ENCODE measurements around the gene DTHD1.

The DTHD1 gene

GRCh38 chr4:36251983-36252382, 29.4 kb upstream of the DTHD1 start:
- Mint-ChIP-seq H3K27ac (no peak overlapping the region), H3K4me1 (no peaks in the 10 kb centered on the region)

GRCh38 chr4:36254371-36254770, 27.0 kb upstream of the DTHD1 start:
- no peak overlapping the region for H3K27ac Mint-ChIP-seq
- no peaks in the 10 kb centered on the region for H3K9me3 Mint-ChIP-seq
- H3K36me3 Mint-ChIP-seq (ENCODE audit: low read depth): no peaks in the 10 kb centered on the region
- no peak overlapping the region for H3K4me3 Mint-ChIP-seq
- TF ChIP-seq, protein P1, sequence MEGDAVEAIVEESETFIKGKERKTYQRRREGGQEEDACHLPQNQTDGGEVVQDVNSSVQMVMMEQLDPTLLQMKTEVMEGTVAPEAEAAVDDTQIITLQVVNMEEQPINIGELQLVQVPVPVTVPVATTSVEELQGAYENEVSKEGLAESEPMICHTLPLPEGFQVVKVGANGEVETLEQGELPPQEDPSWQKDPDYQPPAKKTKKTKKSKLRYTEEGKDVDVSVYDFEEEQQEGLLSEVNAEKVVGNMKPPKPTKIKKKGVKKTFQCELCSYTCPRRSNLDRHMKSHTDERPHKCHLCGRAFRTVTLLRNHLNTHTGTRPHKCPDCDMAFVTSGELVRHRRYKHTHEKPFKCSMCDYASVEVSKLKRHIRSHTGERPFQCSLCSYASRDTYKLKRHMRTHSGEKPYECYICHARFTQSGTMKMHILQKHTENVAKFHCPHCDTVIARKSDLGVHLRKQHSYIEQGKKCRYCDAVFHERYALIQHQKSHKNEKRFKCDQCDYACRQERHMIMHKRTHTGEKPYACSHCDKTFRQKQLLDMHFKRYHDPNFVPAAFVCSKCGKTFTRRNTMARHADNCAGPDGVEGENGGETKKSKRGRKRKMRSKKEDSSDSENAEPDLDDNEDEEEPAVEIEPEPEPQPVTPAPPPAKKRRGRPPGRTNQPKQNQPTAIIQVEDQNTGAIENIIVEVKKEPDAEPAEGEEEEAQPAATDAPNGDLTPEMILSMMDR (IDR thresholded peaks at IDR 0.05): no peak
- DNase-seq: no peak
- H3K4me1 Mint-ChIP-seq: no peaks in the 10 kb centered on the region
- H3K27me3 Mint-ChIP-seq (ENCODE audit: low read depth, poor library complexity): peaks cover 3% of the 10 kb centered on the region

More at GRCh38 chr4:36251983-36252382, 29.4 kb upstream of the DTHD1 start:
- no peaks in the 10 kb centered on the region for H3K36me3 Mint-ChIP-seq (ENCODE audit: low read depth)
- TF ChIP-seq, protein P1 (IDR thresholded peaks at IDR 0.05): no peak
- no peaks in the 10 kb centered on the region for H3K9me3 Mint-ChIP-seq
- H3K4me3 Mint-ChIP-seq: no peak overlapping the region
- H3K27me3 Mint-ChIP-seq (ENCODE audit: low read depth, poor library complexity): peaks cover 18% of the 10 kb centered on the region
- no peak for DNase-seq

DNA sequence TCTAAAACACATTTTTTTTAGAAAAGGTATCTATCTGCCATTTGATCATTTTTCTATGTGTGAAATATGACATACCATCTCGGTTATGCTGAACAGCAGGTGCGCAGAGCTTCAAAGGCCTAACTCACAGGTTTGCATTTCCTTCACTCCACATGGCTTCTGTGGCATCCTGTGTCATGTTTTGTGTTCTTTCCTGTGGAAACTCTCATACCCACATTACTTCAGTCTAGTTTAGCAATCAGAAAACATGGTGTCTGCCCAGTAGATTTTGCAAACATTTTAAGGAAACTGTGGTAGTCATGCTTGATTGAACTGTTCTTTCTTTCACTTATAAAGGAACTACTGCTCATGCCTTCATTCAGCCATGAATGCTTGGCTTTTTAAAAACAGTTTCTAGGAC, 25.8 kb upstream of the DTHD1 start:
- Mint-ChIP-seq H3K27me3 (ENCODE audit: low read depth, poor library complexity) (peaks cover 3% of the 10 kb centered on the region), H3K4me1 (no peaks in the 10 kb centered on the region), H3K36me3 (ENCODE audit: low read depth) (no peaks in the 10 kb centered on the region), H3K9me3 (no peaks in the 10 kb centered on the region), H3K27ac (no peak overlapping the region), H3K4me3 (no peak overlapping the region)
- TF ChIP-seq, protein P1 (IDR thresholded peaks at IDR 0.05): no peak
- DNase-seq: no peak

DNA sequence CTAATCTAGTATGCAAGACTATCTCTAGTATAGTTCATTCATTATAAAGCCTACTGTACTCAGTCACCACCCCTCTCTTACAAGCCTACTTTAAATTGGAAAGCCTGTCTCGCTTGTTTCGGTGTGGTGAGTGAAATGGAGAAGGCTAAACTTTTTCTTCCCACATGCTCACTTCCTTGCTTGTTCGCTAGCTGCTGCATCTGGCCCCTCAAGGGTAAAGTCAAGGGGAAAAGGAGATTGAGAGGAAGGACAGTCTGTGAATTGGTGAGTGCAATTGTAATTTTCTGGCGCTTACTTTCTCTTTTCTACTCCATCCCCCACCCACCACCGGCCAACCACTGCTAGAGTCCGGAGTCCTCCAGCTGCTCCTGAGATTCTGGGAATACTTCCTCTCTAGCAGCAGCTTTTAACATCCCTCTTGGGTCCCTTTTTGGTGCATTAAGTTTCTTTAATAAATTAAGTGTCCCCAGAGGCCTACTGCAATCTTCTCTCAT, 25.0 kb upstream of the DTHD1 start:
- Mint-ChIP-seq H3K9me3 (no peaks in the 10 kb centered on the region), H3K4me1 (no peaks in the 10 kb centered on the region), H3K36me3 (ENCODE audit: low read depth) (no peaks in the 10 kb centered on the region), H3K27me3 (ENCODE audit: low read depth, poor library complexity) (peaks cover 3% of the 10 kb centered on the region), H3K4me3 (no peak overlapping the region), H3K27ac (no peak overlapping the region)
- TF ChIP-seq, protein P1 (IDR thresholded peaks at IDR 0.05): no peak
- DNase-seq: no peak

DNA sequence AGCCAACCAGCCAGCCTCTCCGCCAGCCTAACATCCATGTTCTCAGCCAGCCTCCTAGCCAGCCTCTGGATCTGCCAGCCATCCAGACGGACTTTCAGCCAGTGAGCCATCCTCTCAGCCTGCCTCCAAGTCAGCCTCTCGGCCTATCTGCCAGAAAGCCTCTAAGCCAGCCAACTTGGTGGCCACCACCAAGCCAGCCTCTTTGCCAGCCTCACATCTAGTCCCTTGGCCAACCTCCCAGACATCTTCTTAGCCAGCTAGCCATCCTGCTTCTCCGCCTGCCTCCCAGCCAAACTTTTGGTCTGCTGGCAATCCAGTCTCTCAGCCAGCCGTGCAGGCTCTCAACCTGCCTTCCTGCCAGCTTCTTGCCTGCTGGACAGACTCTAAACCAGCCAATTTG, 20.7 kb upstream of the DTHD1 start:
- no peaks in the 10 kb centered on the region for H3K9me3 Mint-ChIP-seq
- H3K4me3 Mint-ChIP-seq: no peak overlapping the region
- DNase-seq: no peak
- no peaks in the 10 kb centered on the region for H3K27me3 Mint-ChIP-seq (ENCODE audit: low read depth, poor library complexity)
- H3K4me1 Mint-ChIP-seq: no peaks in the 10 kb centered on the region
- H3K36me3 Mint-ChIP-seq (ENCODE audit: low read depth): no peaks in the 10 kb centered on the region
- no peak overlapping the region for H3K27ac Mint-ChIP-seq
- TF ChIP-seq, protein P1 (IDR thresholded peaks at IDR 0.05): no peak

DNA sequence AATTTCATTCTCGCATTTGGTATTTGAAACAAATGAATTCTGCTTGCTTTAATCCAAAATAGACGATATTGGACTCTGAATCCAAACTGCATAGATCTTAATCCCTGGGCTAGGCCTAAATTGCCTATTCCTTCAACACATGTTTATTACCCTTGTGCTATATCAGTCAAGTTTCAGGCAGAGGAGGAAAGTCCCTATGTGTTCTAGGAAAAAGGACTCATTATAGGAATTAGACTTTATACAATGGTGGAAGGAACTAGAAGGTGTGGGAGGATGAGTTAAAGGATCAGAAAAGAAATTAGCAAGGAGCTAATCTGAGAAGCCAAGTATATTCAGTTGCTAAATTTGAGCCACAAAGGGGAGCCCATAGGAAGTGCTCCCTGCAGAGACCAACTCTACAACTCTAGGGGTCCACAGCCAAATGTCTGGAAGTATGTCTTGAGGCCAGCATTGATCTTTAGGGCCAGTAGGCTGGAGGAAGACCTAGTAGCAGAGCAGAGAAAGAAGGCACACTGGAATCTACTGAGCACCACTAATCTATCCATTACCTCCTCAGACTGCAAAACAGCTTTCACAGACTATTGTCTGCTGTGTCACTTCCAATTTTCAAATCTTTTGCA, 17.1 kb upstream of the DTHD1 start:
- Mint-ChIP-seq H3K4me3 (no peak overlapping the region), H3K4me1 (no peaks in the 10 kb centered on the region), H3K9me3 (no peaks in the 10 kb centered on the region), H3K27ac (no peak overlapping the region), H3K27me3 (ENCODE audit: low read depth, poor library complexity) (no peaks in the 10 kb centered on the region), H3K36me3 (ENCODE audit: low read depth) (no peaks in the 10 kb centered on the region)
- TF ChIP-seq, protein P1 (IDR thresholded peaks at IDR 0.05): no peak
- no peak for DNase-seq
